ENCODE data around the gene KCNIP4.
A peak's percentile ranks its signal among the peaks of the same experiment; 100 is the strongest.

Gene KCNIP4

DNA sequence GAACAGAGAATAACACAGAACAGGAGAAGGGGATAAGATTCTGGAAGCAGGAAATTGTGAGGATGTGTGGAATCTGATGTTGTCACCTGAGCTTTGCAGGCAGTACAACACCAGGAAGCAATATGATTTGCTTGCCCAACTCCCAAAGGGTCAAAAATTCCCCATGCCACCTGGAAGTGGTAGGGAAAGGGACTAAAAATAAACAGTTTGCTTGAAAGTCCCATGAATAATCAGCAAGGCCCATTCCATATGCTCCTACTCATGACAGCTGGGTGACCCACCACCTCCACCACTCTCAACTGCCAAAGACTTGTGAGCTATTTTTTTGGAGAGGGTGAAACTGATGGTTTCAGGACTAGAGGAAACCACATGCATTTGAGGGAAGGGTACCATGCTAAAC, 168.4 kb downstream of the KCNIP4 start:
- TF ChIP-seq CTCF (conservative IDR thresholded peaks at IDR 0.05; ENCODE audit: low read depth, low read length), result no peak
- DNase-seq (ENCODE audit: low read depth), result no peak
- no peak overlapping the region for H3K4me3 ChIP-seq (ENCODE audit: low read length)

DNA sequence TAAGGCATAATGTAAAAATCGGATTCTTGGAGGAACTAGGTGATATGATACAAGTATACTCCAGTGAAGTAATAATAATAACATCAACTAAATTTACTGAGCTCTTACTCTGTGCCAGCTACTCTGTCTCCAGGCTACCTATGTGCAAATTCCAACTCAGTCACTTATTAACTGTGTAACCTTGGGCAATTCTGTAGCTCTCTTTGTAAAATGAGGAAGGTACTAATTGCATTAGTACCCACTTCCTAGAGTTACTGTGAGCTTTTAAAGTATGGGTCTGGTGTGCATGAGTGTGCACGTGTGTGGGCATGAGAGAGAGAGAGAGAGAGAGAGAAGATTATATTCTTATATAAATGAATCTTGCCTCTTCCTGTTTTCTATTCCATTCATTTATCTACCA, 169.9 kb downstream of the KCNIP4 start:
- TF ChIP-seq CTCF (conservative IDR thresholded peaks at IDR 0.05; ENCODE audit: low read depth, low read length), result no peak
- no peak for DNase-seq (ENCODE audit: low read depth)
- H3K4me3 ChIP-seq (ENCODE audit: low read length), result no peak overlapping the region

DNA sequence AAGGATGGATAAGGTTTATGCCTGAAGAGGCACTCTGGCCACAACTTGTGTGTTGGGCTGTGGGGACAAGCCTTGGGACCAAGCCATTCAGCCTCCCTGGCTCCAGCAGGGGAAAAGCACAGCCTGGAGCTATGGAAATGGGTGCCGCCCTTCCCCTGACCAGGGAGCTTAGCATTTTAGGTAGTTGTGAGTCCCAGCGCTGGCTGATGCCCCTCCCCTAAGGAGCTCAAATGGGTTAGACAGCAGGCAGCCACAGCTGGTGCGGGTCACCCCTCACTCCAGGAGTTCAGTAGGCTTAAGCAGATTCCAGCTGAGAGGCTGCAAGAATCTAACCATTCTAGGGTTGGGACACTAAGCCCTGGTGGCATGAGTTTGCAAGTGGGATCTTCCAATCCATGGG, 172.9 kb downstream of the KCNIP4 start:
- TF ChIP-seq CTCF (conservative IDR thresholded peaks at IDR 0.05; ENCODE audit: low read depth, low read length), result no peak
- no peak overlapping the region for H3K4me3 ChIP-seq (ENCODE audit: low read length)
- DNase-seq (ENCODE audit: low read depth), result no peak

GRCh38 chr4:21769404-21770147, 179.0 kb downstream of the KCNIP4 start:
- no peak for TF ChIP-seq CTCF (conservative IDR thresholded peaks at IDR 0.05; ENCODE audit: low read depth, low read length)
- peak; percentile 78 for DNase-seq (ENCODE audit: low read depth)
- no peak overlapping the region for H3K4me3 ChIP-seq (ENCODE audit: low read length)

DNA sequence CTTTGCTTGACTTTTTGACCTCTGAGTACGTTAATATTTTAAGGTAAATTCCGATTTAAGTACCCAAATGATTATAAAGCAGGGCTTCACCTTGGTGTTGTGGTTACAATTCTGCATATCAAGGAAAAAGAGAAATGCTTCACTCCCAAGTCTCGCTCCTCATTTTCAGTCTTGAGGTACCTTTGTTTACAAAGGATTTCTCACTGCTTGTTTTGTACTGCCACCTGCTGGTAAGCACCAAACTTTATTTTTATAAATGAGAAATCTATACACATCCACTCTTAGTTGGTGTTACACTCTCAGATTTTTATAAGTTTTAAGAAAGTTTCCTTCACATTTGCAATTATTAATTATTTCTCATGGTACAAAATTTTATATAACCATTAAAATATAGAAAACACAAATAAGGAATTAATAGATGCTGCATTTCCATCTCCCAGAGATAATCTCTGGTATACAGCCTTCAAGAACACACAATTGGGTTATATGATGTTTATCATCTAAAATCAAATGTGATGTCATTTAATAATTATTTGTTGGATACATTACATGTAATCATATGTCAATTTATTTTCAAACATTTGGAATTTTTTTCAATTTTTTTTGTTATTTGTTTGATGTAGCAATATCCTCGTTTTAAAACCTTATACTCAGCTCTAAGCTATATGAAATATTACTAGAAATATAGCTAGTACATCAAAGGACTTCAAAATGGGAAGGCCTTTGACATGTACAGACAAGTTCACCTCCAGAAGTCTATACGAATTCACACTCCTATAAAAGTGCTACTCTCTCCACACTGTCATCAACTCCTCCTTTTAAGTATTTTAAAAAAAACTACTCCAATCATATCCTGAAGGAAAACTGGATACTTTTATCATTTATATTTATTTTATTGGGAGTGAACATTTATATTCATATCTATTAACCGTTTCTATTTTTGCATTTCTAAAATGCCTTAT, 179.9 kb downstream of the KCNIP4 start:
- peak; percentile 73 for TF ChIP-seq CTCF (conservative IDR thresholded peaks at IDR 0.05; ENCODE audit: low read depth, low read length)
- no peak overlapping the region for H3K4me3 ChIP-seq (ENCODE audit: low read length)
- DNase-seq (ENCODE audit: low read depth), result peak; percentile 19

DNA sequence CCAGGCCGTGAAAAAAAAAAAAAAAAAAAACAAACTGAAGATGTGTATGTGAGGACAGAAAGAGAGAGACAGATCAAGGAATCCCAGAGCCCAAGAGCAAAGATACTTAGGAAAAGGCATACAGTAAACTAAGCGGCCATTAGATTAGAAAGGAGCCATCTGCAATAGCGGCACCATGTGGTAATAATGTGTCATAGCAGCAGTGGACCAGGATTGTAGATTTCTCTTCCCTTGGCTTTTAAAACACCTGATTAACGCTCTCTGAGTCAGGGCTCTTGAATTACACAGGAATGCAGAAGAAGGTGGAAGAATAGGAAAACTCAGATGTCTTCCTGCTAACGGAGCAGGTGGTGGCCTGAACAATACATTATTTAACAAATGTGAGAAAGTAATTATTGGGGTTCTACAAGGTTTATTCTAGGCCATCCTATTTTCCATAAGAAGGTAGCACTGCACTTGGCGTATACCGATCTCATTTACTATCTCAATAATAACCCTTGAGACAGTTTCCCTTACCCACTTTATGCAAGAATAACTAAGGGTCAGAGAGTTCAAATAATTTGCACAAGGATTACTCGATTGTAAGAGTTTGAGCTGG, 182.7 kb downstream of the KCNIP4 start:
- no peak overlapping the region for H3K4me3 ChIP-seq (ENCODE audit: low read length)
- DNase-seq (ENCODE audit: low read depth), result peak; percentile 44
- peak; percentile 94 for TF ChIP-seq CTCF (conservative IDR thresholded peaks at IDR 0.05; ENCODE audit: low read depth, low read length)

Measured in retinal pigment epithelial cell (primary cell).